GM21717 (cell line): ENCODE results near the gene CKAP2L.
"Not testable (repeated sequence)": the region's sequence is repeated elsewhere in the genome, so short reads cannot be mapped to it uniquely, and the experiment has no call there.

Source experiments
- ATAC-seq: cut with Tn5 transposase; IDR thresholded peaks from one replicate; pipeline ENCODE4 v1.9.1; 2021; ENCODE audit warnings: mild to moderate bottlenecking, moderate library complexity; ENCODE audit not compliant: unreplicated experiment

CKAP2L gene

GRCh38 chr2:112710956-112711750 is 53.3 kb downstream of the CKAP2L start:
- no peak for ATAC-seq

- no peak for ATAC-seq
These were observed 54.7 kb downstream of the CKAP2L start for GRCh38 chr2:112709703-112710102.

GRCh38 chr2:112708968-112709367 is 55.4 kb downstream of the CKAP2L start:
- no peak for ATAC-seq

GRCh38 chr2:112706947-112707346 is 57.5 kb downstream of the CKAP2L start:
- ATAC-seq, result not testable (repeated sequence)

- peak; percentile 39 for ATAC-seq
These were observed 58.2 kb downstream of the CKAP2L start for GRCh38 chr2:112706170-112706664.

GRCh38 chr2:112705575-112705974 is 58.8 kb downstream of the CKAP2L start:
- no peak for ATAC-seq

GRCh38 chr2:112703684-112704083 is 60.7 kb downstream of the CKAP2L start:
- no peak for ATAC-seq

- ATAC-seq, result no peak
These were observed 63.4 kb downstream of the CKAP2L start for GRCh38 chr2:112701052-112701451.

GRCh38 chr2:112699984-112700667 is 64.3 kb downstream of the CKAP2L start:
- ATAC-seq, result no peak

- ATAC-seq, result no peak
These were observed 65.4 kb downstream of the CKAP2L start for GRCh38 chr2:112698834-112699515.

- ATAC-seq, result no peak
These were observed 70.2 kb downstream of the CKAP2L start for GRCh38 chr2:112694182-112694581.

GRCh38 chr2:112693596-112693995 is 70.8 kb downstream of the CKAP2L start:
- no peak for ATAC-seq

- no peak for ATAC-seq
These were observed 71.5 kb downstream of the CKAP2L start for GRCh38 chr2:112692918-112693317.

- peak; percentile 83 for ATAC-seq
These were observed 71.9 kb downstream of the CKAP2L start for GRCh38 chr2:112692495-112692911.

- no peak for ATAC-seq
These were observed 72.5 kb downstream of the CKAP2L start for GRCh38 chr2:112691881-112692281.

- ATAC-seq, result no peak
These were observed 73.5 kb downstream of the CKAP2L start for GRCh38 chr2:112690853-112691401.

- ATAC-seq, result no peak
These were observed 76.1 kb downstream of the CKAP2L start for GRCh38 chr2:112688086-112688880.

- ATAC-seq, result no peak
These were observed 76.9 kb downstream of the CKAP2L start for GRCh38 chr2:112687522-112687921.
